ENCODE results near the gene PLAGL1.
A peak's percentile ranks its signal among the peaks of the same experiment; 100 is the strongest.

PLAGL1 gene

GRCh38 chr6:143965503-143966171, 42.4 kb downstream of the PLAGL1 start:
- H3K4me3 ChIP-seq (ENCODE audit: low read depth, low read length) = no peak overlapping the region
- DNase-seq (ENCODE audit: low read depth, low spot score) = peak; percentile 81
- no peak for TF ChIP-seq CTCF (IDR thresholded peaks at IDR 0.05; ENCODE audit: low read depth, low read length)
- in situ Hi-C loops (cut with HindIII; ENCODE audit: low sequenced_read_pairs) = no loop called here

GRCh38 chr6:143964674-143965081, 43.4 kb downstream of the PLAGL1 start:
- TF ChIP-seq CTCF (IDR thresholded peaks at IDR 0.05; ENCODE audit: low read depth, low read length) = no peak
- H3K4me3 ChIP-seq (ENCODE audit: low read depth, low read length) = no peak overlapping the region
- in situ Hi-C loops (cut with HindIII; ENCODE audit: low sequenced_read_pairs) = no loop called here
- DNase-seq (ENCODE audit: low read depth, low spot score) = no peak

DNA sequence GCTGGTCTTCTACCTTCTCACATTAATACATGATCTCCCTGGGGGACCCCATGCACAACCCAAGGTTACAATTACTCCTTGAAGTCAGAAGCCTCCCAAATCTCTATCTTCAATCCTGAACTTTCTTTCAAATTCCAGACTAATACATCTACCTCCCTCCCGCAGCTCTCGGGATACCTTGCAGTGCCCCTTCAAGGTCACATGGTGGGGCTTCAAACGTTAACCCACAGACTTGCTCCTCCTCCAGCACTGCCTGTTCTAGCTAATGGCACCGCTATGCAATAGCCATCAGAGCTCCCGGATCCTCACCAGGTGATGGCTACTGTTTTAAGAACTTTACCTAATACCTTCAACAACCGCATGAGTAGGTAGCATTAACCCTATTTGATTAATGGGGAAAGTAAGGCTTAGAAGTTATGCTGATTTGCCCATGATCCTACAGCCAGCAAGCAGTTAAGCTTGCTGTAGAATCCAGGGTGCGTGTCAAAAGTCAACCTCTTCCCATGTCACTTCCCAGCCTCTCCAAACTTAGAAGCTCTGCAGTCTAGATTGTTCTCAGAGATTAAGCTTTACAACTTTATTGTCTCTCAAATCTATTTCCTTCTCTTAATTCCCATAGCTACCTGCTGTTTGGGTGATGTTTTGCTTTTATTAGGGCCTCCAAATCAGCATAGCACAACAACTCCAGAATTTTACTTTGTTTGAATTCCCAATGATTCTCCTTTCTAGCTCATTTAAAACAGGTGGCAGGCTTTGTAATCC, 44.7 kb downstream of the PLAGL1 start:
- DNase-seq (ENCODE audit: low read depth, low spot score) = no peak
- in situ Hi-C loops (cut with HindIII; ENCODE audit: low sequenced_read_pairs) = no loop called here
- H3K4me3 ChIP-seq (ENCODE audit: low read depth, low read length) = no peak overlapping the region
- no peak for TF ChIP-seq CTCF (IDR thresholded peaks at IDR 0.05; ENCODE audit: low read depth, low read length)

DNA sequence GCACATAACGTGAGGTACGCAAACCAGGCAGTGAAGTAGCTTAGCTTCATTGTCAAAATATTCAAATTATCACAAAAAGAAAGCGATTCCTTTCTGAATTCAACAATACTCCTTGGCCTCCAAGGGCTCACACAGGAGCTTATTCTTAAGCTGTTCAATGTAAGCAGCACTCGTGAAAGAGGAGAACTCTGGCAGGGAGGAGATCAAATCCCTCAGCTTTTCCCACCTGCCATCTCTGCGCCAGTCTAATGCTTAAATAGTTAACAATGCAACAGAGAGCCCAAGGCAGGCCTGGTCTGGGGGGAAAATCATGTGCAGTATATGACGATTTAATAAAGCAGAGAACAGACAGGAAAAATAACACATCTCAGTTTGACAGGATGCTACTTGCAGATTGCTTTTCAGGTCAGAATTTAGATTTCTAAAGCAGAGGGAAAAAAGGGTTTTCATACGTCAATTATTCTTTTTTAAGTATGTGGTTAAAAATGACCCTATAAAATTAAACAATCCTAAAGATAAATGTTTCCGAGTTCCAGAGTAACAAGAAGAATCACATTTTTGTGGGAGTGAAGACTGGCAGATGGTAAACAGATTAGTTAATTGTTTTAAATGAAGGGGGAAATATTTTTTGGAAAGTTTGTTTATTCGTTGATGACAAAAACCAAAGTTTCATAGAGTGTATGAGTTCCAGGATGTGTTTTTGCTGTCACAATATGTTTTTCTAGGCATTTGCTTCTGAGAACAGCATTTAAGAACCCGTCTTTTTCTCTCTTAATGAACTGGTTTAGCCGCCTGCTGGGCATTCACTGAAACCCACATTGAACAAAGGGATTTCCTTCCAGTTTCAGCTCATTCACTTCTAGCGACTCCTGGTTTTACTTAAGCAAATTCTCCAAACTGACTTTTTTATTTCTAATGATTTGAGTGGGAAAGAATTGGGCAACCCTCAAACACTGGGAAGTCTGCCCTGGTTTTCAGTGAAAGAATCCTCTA, 45.9 kb downstream of the PLAGL1 start:
- TF ChIP-seq CTCF (IDR thresholded peaks at IDR 0.05; ENCODE audit: low read depth, low read length) = peak; percentile 55
- DNase-seq (ENCODE audit: low read depth, low spot score) = peak; percentile 73
- in situ Hi-C loops (cut with HindIII; ENCODE audit: low sequenced_read_pairs) = no loop called here
- no peak overlapping the region for H3K4me3 ChIP-seq (ENCODE audit: low read depth, low read length)

DNA sequence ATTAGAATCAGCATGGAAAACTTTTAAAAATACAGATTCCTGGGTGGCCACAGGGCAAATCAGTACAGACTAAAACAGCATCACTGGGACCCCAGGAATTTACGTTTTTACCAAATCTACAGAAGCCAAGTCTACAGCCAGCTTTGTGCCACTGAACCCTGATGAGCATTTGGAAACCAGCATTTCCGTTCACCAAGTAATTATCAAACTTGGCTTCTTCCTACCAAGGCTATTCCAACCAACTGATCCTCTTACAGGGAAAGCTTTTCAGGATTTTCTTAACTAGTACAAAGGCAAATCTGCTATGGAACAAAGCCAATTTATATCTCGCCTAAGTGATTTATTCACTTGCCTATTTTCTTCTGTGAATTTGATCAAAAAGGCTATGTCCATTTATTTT, 47.0 kb downstream of the PLAGL1 start:
- DNase-seq (ENCODE audit: low read depth, low spot score) = no peak
- in situ Hi-C loops (cut with HindIII; ENCODE audit: low sequenced_read_pairs) = no loop called here
- no peak for TF ChIP-seq CTCF (IDR thresholded peaks at IDR 0.05; ENCODE audit: low read depth, low read length)

GRCh38 chr6:143959927-143960326, 48.1 kb downstream of the PLAGL1 start:
- DNase-seq (ENCODE audit: low read depth, low spot score) = no peak
- in situ Hi-C loops (cut with HindIII; ENCODE audit: low sequenced_read_pairs) = no loop called here
- no peak overlapping the region for H3K4me3 ChIP-seq (ENCODE audit: low read depth, low read length)
- no peak for TF ChIP-seq CTCF (IDR thresholded peaks at IDR 0.05; ENCODE audit: low read depth, low read length)

More for the DNA sequence above, 47.0 kb downstream of the PLAGL1 start:
- H3K4me3 ChIP-seq (ENCODE audit: low read depth, low read length) = no peak overlapping the region

Data from astrocyte of the spinal cord (primary cell).